ENCODE measurements around the gene GPRIN1. TPM values are rescaled to one million over a fixed set of nuclear protein-coding genes. Genes with fewer than 3 reads are reported as not detected.

Gene GPRIN1
- total RNA-seq, 1 donor from 2014 or later, result 1.4 TPM

DNA sequence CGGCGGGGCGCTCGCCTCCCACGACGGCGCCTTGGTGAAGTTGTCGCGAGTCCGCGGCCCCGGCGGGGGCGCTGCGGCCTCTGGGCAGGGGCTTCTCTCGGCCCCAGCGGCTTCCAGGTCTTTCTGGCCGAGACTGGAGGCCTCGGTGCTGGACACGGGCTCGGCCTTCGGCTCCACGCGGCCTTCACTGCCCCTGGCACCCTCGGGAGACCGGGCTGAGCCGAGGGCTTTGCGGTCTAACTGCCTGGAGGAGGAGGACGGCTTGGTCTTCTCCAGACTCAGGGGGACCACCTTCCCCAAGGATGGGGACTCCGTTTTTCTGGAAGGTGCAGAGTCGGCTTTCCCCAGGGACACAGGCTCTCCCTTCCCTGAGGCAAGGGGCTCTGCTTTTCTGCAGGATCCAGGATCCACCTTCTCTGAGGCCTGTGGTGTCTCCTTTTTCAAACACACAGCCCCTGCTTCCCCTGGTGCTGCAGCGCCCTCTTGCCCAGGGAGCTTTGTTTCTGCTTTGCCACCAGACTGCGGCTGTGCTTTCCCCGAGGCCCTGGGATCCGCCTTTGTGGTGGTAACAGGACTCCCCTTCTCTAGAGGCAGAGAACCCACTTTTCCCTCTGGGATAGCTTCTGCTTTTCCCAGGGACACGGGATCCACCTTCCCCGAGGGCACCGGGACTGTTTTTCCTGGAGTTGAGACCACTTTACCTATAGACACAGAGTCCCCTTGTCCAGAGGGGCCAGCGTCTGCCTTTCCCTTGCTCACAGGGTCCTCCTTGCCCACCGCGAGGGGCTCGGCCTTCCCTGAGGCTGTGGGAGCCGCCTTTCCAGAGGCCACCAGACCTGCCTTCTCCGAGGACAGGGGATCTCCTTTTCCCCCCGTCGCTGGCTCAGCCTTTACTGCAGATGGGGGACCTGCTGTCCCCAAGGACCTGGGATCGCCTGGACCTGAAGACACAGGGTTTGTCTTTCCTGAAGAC is 12.3 kb downstream of the GPRIN1 start:
- H3K36me3 ChIP-seq, result no peaks in the 10 kb centered on the region
- TF ChIP-seq, protein P1, sequence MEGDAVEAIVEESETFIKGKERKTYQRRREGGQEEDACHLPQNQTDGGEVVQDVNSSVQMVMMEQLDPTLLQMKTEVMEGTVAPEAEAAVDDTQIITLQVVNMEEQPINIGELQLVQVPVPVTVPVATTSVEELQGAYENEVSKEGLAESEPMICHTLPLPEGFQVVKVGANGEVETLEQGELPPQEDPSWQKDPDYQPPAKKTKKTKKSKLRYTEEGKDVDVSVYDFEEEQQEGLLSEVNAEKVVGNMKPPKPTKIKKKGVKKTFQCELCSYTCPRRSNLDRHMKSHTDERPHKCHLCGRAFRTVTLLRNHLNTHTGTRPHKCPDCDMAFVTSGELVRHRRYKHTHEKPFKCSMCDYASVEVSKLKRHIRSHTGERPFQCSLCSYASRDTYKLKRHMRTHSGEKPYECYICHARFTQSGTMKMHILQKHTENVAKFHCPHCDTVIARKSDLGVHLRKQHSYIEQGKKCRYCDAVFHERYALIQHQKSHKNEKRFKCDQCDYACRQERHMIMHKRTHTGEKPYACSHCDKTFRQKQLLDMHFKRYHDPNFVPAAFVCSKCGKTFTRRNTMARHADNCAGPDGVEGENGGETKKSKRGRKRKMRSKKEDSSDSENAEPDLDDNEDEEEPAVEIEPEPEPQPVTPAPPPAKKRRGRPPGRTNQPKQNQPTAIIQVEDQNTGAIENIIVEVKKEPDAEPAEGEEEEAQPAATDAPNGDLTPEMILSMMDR (IDR thresholded peaks at IDR 0.05), result no peak
- peaks cover 18% of the 10 kb centered on the region for H3K27me3 ChIP-seq (ENCODE audit: low read depth)
- no peaks in the 10 kb centered on the region for H3K9me3 ChIP-seq
- H3K27ac ChIP-seq, result no peak overlapping the region
- DNase-seq, result no peak
- H3K4me1 ChIP-seq, result peaks cover 3% of the 10 kb centered on the region
- ATAC-seq, result no peak
- no peak overlapping the region for H3K4me3 ChIP-seq
- intact Hi-C loops (cut with DNase I), result no loop called here

- Histone ChIP-seq H3K27me3 (ENCODE audit: low read depth) (peaks cover 18% of the 10 kb centered on the region), H3K9me3 (no peaks in the 10 kb centered on the region), H3K27ac (no peak overlapping the region), H3K4me1 (peaks cover 3% of the 10 kb centered on the region), H3K4me3 (peak overlapping the region; percentile 33), H3K36me3 (no peaks in the 10 kb centered on the region)
- ATAC-seq (peak; percentile 66 to 77), DNase-seq (no peak)
- intact Hi-C loops (cut with DNase I), result no loop called here
- TF ChIP-seq, protein P1 (IDR thresholded peaks at IDR 0.05), result no peak
Observed at GRCh38 chr5:176596689-176597416, 13.1 kb downstream of the GPRIN1 start.

DNA sequence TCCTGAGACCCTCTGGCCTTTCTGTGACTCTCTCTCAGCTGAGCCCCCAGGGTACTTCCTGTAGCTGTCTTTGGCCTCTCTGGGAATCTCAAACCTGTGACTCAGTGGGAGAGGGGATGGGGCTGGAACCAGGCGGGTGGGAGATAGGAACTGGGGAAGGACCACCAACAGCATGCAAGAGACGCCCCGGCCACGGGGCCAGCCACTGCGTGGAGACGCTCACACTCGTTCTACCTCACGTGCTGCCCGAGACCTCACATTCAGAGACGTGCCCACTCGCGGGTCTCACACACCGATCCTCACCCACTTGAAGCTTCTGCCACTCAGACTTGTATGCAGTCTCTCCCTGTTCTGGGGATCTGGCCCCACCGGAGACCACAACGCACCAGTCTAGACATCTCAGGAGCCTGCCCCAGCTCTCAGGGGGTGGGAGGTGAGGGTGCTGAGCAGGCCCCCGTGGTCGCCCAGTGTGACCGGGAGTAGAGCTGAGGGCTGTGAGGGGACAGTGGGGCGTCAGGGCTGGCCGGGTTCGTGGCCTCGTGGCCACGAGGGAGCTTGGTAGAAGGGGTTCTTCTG is 13.8 kb downstream of the GPRIN1 start:
- Histone ChIP-seq H3K36me3 (no peaks in the 10 kb centered on the region), H3K9me3 (no peaks in the 10 kb centered on the region), H3K27me3 (ENCODE audit: low read depth) (peaks cover 18% of the 10 kb centered on the region), H3K27ac (no peak overlapping the region), H3K4me3 (no peak overlapping the region), H3K4me1 (peaks cover 3% of the 10 kb centered on the region)
- DNase-seq (no peak), ATAC-seq (no peak)
- intact Hi-C loops (cut with DNase I), result no loop called here
- TF ChIP-seq, protein P1 (IDR thresholded peaks at IDR 0.05), result no peak

DNA sequence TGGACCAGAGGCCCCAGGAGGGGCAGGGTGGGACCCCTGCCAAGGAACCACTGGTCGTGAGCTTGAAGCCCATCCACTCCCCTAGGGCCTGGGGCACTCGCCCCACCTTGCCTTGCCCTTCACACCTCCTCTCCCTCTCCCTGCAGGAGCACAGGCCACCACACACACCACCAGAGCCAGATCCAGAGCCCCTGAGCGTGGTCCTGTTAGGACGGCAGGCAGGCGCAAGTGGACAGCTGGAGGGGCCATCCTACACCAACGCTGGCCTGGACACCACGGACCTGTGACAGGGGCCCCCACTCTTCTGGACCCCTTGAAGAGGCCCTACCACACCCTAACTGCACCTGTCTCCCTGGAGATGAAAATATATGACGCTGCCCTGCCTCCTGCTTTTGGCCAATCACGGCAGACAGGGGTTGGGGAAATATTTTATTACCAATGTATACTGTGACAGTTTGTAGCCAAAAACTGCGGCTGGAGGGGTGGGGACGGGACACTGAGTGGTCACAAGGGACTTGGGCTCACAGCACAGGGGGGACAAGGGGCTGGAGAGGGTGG is 14.5 kb downstream of the GPRIN1 start:
- intact Hi-C loops (cut with DNase I), result no loop called here
- no peaks in the 10 kb centered on the region for H3K9me3 ChIP-seq

More for the DNA sequence above, 14.5 kb downstream of the GPRIN1 start:
- Histone ChIP-seq H3K4me3 (no peak overlapping the region), H3K36me3 (no peaks in the 10 kb centered on the region), H3K27ac (no peak overlapping the region), H3K27me3 (ENCODE audit: low read depth) (peaks cover 18% of the 10 kb centered on the region), H3K4me1 (peaks cover 3% of the 10 kb centered on the region)
- TF ChIP-seq, protein P1 (IDR thresholded peaks at IDR 0.05), result no peak
- no peak for DNase-seq
- no peak for ATAC-seq

Measured in lower lobe of right lung (tissue), 2 donors.